Activated T-helper 2 cell treated with anti-CD3 and anti-CD28 coated beads, Interferon-gamma antibody, Interleukin-2, Interleukin-4, amounts not matched to agents 10 μg/mL and 5 μg/mL and 100 μg/mL, durations not matched to agents 14 hours and 24 hours and 36 hours (primary cell): ENCODE data around the gene TMEM87B. TPM values are rescaled to one million over a fixed set of nuclear protein-coding genes. Genes with fewer than 3 reads are reported as not detected.
A peak's percentile ranks its signal among the peaks of the same experiment; 100 is the strongest.

Source experiments
- DNase-seq: peaks from one replicate; pipeline ENCODE4 v3.0.0; 2021; ENCODE audit warnings: low spot score
- H3K27ac Mint-ChIP-seq: one replicate; pipeline ENCODE4 v1.8.0; 2021; ENCODE audit warnings: mixed read lengths
- H3K27me3 Mint-ChIP-seq: one replicate; pipeline ENCODE4 v1.8.0; 2021; ENCODE audit warnings: low read depth, mixed read lengths
- H3K36me3 Mint-ChIP-seq: one replicate; pipeline ENCODE4 v1.8.0; 2021; ENCODE audit warnings: low read depth, mixed read lengths
- H3K4me1 Mint-ChIP-seq: one replicate; pipeline ENCODE4 v1.8.0; 2021; ENCODE audit warnings: low read depth, mixed read lengths
- H3K4me3 Mint-ChIP-seq: one replicate; pipeline ENCODE4 v1.8.0; 2021; ENCODE audit warnings: low read depth, mild to moderate bottlenecking, moderate library complexity, mixed read lengths
- H3K9me3 Mint-ChIP-seq: one replicate; pipeline ENCODE4 v1.8.0; 2021; ENCODE audit warnings: mixed read lengths
- intact Hi-C: fragments of 100-400 bp; cut with micrococcal nuclease; formaldehyde crosslinking; loops from one replicate; pipeline ENCODE4 v1.15.1; 2023
- total RNA-seq: library from RNA; stranded (reverse); gene quantifications from 2 replicates; pipeline ENCODE4 v1.2.3, GENCODE V29; 2022

The TMEM87B gene, protein sequence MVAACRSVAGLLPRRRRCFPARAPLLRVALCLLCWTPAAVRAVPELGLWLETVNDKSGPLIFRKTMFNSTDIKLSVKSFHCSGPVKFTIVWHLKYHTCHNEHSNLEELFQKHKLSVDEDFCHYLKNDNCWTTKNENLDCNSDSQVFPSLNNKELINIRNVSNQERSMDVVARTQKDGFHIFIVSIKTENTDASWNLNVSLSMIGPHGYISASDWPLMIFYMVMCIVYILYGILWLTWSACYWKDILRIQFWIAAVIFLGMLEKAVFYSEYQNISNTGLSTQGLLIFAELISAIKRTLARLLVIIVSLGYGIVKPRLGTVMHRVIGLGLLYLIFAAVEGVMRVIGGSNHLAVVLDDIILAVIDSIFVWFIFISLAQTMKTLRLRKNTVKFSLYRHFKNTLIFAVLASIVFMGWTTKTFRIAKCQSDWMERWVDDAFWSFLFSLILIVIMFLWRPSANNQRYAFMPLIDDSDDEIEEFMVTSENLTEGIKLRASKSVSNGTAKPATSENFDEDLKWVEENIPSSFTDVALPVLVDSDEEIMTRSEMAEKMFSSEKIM
- total RNA-seq: 15.8 and 16.5 TPM in 2 replicates

DNA sequence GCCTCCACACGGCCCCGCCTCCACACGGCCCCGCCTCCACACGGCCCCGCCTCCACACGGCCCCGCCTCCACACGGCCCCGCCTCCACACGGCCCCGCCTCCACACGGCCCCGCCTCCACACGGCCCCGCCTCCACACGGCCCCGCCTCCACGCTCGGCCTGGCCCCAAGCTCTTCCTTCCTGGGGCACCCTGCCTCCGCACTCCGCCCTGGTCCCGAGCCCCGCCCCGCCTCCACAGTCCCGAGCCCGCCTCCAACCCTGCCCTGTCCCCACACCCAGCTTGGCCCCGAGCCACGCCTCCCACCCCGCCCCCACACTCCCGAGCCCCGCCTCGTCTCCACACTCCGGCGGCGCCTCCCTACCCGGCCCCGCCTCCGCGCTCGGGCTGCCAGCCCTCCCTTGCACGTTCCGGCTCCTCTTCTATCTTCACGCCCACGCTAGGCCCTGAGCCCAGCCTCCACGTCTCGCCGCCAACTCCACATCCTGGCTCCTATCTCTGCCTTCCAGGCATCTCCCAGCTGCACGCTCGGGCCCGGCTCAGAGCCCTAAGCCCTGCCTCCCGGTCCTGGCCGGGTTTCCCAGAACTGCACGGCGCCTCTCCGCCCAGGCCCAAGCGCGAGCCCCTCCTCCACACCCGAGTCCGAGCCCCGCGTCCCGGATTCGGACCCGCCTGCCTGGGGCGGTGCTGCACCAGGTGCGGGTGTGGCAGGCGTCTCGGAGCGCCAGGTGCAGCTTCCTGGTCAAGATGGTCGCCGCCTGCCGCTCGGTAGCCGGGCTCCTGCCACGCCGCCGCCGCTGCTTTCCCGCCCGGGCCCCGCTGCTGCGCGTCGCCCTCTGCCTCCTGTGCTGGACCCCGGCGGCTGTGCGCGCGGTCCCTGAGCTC is at the start of gene TMEM87B:
Gene TMEM87B (plus strand): TSS at position 423 of the 883 bp plus-strand sequence. CDS start 323 bp downstream, at position 746.
- peak within 1 kb of the TSS; percentile 97 for H3K27ac Mint-ChIP-seq
- H3K36me3 Mint-ChIP-seq: peaks cover 25% of the 10 kb centered on the region
- peak; percentile 97 for DNase-seq
- peaks cover 3% of the 10 kb centered on the region for H3K27me3 Mint-ChIP-seq
- H3K4me3 Mint-ChIP-seq: peak within 1 kb of the TSS; percentile 98
- peaks cover 32% of the 10 kb centered on the region for H3K4me1 Mint-ChIP-seq
- intact Hi-C loops: loop anchor here (1.0 to 10.0 kb wide), 5 partner anchors 130 to 529 kb away; partner anchors contain the start of genes ANAPC1, CHCHD5, RGPD8 and ZC3H8
- H3K9me3 Mint-ChIP-seq: no peaks in the 10 kb centered on the region

DNA sequence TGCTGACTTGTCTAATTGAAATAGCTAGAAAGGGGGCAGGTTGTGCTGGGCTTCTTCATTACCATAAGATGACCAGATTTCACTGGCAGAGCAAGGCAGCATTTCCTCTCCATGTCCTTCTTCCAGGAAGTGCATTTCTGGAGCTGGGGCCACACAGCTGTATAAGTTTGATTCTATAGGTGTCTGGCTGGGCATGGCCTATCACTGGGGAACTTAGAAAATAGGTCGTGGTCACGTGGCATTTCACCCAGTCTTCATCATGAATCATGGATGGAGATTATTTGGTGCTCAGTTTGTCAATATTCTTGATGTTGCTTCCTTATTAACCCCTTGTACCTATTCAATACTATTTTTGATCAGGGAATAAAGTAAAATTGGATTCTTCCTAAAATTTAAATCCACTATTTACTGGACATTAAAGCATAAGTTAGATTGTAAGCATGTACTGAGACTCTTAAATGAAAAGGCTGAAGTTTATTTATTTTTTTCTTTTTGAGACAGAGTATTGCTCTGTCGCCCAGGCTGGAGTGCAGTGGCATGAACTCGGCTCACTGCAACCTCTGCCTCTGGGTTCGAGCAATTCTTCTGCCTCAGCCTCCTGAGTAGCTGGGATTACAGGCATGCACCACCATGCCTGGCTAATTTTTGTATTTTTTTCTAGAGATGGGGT is 49.5 kb upstream of the TMEM87B start:
- Mint-ChIP-seq H3K4me3 (no peak overlapping the region), H3K9me3 (no peaks in the 10 kb centered on the region), H3K4me1 (peaks cover 6% of the 10 kb centered on the region), H3K36me3 (no peaks in the 10 kb centered on the region), H3K27ac (no peak overlapping the region), H3K27me3 (peaks cover 6% of the 10 kb centered on the region)
- intact Hi-C loops: no loop called here
- DNase-seq: no peak

DNA sequence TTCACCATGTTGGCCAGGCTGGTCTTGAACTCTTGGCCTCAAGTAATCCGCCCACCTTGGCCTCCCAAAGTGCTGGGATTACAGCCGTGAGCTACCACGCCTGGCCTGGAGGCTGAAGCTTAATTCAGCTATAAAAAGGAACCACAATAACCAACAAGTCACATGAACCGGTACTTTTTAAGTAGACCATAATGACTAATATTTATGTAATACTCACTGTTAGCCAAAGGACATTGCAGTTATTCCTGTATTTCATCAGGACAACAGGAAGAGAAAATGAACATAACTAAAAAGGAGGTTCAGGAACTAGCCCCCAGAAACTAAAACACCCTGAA is 49.0 kb upstream of the TMEM87B start:
- H3K27ac Mint-ChIP-seq: no peak overlapping the region
- DNase-seq: no peak
- intact Hi-C loops: no loop called here
- no peaks in the 10 kb centered on the region for H3K36me3 Mint-ChIP-seq
- peaks cover 4% of the 10 kb centered on the region for H3K4me1 Mint-ChIP-seq
- H3K4me3 Mint-ChIP-seq: no peak overlapping the region
- H3K9me3 Mint-ChIP-seq: no peaks in the 10 kb centered on the region
- H3K27me3 Mint-ChIP-seq: peaks cover 6% of the 10 kb centered on the region

DNA sequence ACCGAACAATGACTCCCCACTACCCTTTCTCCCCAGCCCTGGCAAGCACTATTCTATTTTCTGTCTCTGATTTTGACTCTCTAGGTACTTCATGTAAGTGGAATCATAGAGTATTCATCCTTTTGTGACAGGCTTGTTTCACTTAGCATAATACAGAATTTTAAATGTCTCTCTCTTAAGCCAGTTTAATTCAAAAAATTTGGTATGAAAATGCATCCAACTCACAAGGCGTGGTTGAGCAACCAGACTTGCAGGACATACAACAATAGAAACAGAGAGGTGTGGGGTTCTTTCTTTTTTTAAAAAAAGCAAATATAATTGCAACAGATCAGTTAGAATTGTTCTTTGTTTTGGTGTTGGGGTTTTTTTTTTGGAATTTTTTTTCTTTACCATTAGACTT is 47.6 kb upstream of the TMEM87B start:
- Mint-ChIP-seq H3K36me3 (no peaks in the 10 kb centered on the region), H3K4me3 (no peak overlapping the region), H3K9me3 (no peaks in the 10 kb centered on the region), H3K4me1 (peaks cover 2% of the 10 kb centered on the region), H3K27ac (no peak overlapping the region), H3K27me3 (peaks cover 6% of the 10 kb centered on the region)
- DNase-seq: no peak
- intact Hi-C loops: no loop called here

DNA sequence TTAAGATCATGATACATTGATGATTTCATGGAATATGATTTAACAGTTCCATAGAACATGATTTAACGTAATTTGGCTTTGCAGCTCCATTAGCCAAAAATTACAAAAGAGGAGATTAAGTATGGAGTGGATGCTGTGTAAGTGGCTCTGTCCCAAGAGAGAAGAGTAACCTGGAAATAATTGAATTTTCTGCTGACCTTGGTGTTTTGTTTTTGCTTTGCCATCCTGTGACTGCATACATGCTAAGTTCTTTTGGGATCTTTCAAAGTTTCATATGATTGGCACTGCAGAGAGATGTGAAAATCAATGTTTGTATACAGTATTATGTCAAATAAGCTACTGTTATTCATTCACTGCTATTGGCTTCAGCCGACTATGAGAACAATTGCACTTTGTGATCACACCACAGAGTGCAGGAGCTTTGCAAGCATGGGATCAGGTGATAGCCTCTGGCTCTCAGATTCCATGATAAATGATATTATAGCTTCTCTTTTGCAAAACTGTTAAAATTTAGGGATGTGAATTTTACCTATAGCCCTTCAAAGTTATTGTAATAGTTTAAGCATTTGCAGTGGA is 46.1 kb upstream of the TMEM87B start:
- no peak overlapping the region for H3K27ac Mint-ChIP-seq
- intact Hi-C loops: no loop called here
- H3K4me1 Mint-ChIP-seq: peaks cover 2% of the 10 kb centered on the region
- no peaks in the 10 kb centered on the region for H3K36me3 Mint-ChIP-seq
- H3K27me3 Mint-ChIP-seq: peaks cover 6% of the 10 kb centered on the region
- no peak for DNase-seq
- no peaks in the 10 kb centered on the region for H3K9me3 Mint-ChIP-seq
- no peak overlapping the region for H3K4me3 Mint-ChIP-seq

DNA sequence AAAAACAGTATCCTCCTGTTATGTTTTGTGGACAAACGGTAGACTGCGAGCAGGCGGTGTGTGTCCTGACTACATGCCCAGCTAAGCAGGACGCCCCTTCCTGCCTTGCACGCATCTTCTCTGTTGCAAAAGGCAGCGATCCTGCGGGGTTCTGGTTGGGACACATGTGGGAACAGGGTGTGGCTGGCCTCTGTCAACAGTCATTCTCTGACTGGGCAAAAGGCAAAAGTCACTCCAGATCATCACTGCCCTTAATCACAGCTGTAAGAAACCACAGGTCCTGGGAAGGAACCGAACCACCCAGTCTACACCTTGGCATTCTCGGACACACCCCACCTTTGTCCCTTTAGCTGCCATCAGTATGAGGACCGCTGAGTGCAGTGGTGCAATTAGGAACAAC is 44.3 kb upstream of the TMEM87B start:
- no peaks in the 10 kb centered on the region for H3K9me3 Mint-ChIP-seq
- H3K27ac Mint-ChIP-seq: no peak overlapping the region
- no peak for DNase-seq
- intact Hi-C loops: no loop called here
- no peaks in the 10 kb centered on the region for H3K36me3 Mint-ChIP-seq
- H3K4me3 Mint-ChIP-seq: no peak overlapping the region
- peaks cover 6% of the 10 kb centered on the region for H3K27me3 Mint-ChIP-seq
- peaks cover 2% of the 10 kb centered on the region for H3K4me1 Mint-ChIP-seq

DNA sequence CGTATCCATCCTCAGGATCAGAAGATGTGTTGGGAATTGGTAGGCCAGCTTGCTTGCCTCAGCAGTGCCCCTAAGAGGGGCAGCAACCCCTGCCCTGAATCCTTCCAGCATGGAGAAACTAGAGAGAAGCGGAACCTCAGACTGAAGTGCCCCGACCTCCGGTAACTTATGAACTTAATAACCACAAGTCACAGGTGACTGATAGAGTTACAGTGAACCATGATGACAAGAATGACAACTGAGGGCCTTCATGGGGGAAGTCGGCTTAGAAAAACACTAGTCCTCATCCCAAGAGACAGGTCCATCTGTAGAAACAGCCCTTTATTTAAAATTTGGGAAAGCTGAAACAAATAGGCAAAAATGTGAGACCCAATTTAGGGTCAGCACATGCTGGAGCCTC is 42.5 kb upstream of the TMEM87B start:
- H3K27me3 Mint-ChIP-seq: peaks cover 14% of the 10 kb centered on the region
- intact Hi-C loops: no loop called here
- H3K4me3 Mint-ChIP-seq: no peak overlapping the region
- no peak overlapping the region for H3K27ac Mint-ChIP-seq
- peaks cover 2% of the 10 kb centered on the region for H3K4me1 Mint-ChIP-seq
- H3K9me3 Mint-ChIP-seq: no peaks in the 10 kb centered on the region
- no peak for DNase-seq
- H3K36me3 Mint-ChIP-seq: no peaks in the 10 kb centered on the region

DNA sequence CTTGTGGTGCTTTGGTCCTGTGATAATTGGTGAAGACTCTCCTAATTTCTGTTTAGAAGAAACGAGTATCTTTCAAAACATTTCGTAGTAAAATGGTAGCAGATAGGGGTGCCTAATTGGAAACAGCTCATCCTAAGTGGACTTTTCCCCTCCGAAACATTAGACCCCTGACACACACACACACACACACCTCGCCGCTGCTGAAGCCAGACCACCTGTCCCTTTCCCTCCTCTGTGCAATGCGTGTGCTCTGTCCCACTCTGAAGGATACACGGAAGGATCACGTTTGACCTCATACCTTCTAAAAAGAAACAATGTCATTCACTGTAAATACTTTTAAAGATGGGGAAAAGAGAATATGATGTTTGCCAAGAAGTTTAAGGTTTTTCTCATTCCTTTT is 36.2 kb upstream of the TMEM87B start:
- Mint-ChIP-seq H3K27ac (no peak overlapping the region), H3K9me3 (no peaks in the 10 kb centered on the region), H3K36me3 (no peaks in the 10 kb centered on the region), H3K4me3 (no peak overlapping the region), H3K4me1 (no peaks in the 10 kb centered on the region), H3K27me3 (peaks cover 22% of the 10 kb centered on the region)
- no peak for DNase-seq
- intact Hi-C loops: no loop called here

DNA sequence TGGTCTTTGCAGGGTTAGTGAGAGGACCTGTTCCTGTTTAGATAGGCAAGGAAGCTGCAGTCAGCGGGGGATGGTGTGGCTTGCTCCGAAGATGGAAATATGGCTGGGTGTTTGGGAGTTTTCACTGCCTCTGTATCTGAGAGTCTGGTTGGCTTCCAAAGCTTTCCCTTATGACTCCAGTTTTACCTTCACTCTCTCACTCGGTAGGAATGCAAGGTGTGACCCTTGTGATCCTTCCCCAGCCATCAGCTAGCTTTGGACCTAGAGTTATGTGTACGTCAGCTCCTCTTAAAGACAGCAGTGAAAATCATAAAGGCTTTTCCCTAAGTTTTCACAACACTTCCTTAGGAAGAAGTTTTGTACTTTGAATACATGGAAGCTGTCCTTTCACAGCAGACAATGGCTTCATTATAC is 35.5 kb upstream of the TMEM87B start:
- no peak overlapping the region for H3K27ac Mint-ChIP-seq
- no peak for DNase-seq
- H3K36me3 Mint-ChIP-seq: no peaks in the 10 kb centered on the region
- H3K4me3 Mint-ChIP-seq: no peak overlapping the region
- no peaks in the 10 kb centered on the region for H3K4me1 Mint-ChIP-seq
- H3K27me3 Mint-ChIP-seq: peaks cover 22% of the 10 kb centered on the region
- intact Hi-C loops: no loop called here
- H3K9me3 Mint-ChIP-seq: no peaks in the 10 kb centered on the region

DNA sequence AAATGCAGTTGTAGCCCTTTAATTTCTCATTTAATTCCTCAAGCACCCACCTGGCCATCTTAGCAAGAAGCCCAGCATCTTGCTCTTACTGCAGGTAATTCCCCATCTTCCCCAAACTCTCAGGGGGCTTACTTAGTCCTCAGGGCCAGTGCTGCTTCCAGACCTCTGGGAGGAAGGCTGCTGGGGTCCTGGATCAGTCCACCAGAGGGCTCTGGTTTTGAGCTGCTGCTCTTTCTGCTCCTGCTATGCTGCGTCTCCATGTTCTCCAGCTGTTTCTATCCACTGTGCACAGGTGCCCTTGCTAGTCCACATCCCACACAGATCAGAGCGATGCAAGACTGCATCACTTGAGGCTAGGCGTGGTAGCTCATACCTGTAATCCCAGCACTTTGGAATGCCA is 34.5 kb upstream of the TMEM87B start:
- H3K27me3 Mint-ChIP-seq: peaks cover 22% of the 10 kb centered on the region
- no peaks in the 10 kb centered on the region for H3K36me3 Mint-ChIP-seq
- intact Hi-C loops: no loop called here
- no peaks in the 10 kb centered on the region for H3K9me3 Mint-ChIP-seq
- H3K4me3 Mint-ChIP-seq: no peak overlapping the region
- no peak for DNase-seq
- H3K4me1 Mint-ChIP-seq: no peaks in the 10 kb centered on the region
- H3K27ac Mint-ChIP-seq: no peak overlapping the region

DNA sequence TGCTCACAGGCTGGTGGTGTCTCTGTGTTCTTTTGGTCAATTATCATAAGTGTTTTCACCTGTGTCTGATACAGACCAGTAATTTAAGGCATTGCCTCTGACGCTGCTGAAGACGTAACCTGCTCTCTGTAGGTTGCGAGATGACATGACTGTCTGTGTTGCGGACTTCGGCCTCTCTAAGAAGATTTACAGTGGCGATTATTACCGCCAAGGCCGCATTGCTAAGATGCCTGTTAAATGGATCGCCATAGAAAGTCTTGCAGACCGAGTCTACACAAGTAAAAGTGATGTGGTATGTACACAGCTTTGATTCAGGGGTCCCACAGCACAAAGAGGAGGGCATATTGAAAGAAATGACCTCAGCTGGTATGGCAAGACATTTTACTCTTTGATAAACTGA is 33.8 kb upstream of the TMEM87B start:
- intact Hi-C loops: no loop called here
- Mint-ChIP-seq H3K4me1 (no peaks in the 10 kb centered on the region), H3K4me3 (no peak overlapping the region), H3K36me3 (no peaks in the 10 kb centered on the region), H3K27ac (no peak overlapping the region), H3K9me3 (no peaks in the 10 kb centered on the region), H3K27me3 (peaks cover 17% of the 10 kb centered on the region)
- no peak for DNase-seq

DNA sequence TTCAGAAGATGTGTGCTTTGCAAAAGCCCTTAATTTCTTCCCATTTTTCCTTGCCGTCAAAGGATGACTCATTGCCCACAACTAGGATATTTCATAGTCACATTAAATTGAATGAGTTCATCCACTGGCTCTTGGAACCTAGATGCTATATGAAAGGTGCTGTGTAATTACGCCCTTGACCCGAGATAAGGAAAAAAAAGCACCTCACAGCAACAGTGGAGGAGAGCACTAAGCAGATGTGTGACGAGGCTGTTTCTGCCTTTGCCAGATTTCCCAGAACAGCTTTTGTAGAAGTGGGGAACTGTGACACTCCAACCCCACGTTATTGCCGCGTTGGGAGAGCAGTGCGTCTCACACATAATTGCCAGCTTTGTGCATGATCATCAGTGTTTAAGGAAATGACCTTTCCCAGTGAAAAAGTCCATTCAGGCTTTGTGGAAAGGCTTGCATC is 33.3 kb upstream of the TMEM87B start:
- peaks cover 17% of the 10 kb centered on the region for H3K27me3 Mint-ChIP-seq
- no peak overlapping the region for H3K27ac Mint-ChIP-seq
- no peaks in the 10 kb centered on the region for H3K36me3 Mint-ChIP-seq
- H3K9me3 Mint-ChIP-seq: no peaks in the 10 kb centered on the region
- no peak for DNase-seq
- H3K4me1 Mint-ChIP-seq: no peaks in the 10 kb centered on the region
- no peak overlapping the region for H3K4me3 Mint-ChIP-seq
- intact Hi-C loops: no loop called here
